ENCODE results near the gene TJP3. TPM values are rescaled to one million over a fixed set of nuclear protein-coding genes. Genes with fewer than 3 reads are reported as not detected.

The TJP3 gene
- total and polyA plus RNA-seq, 2 experiments from 2014 or later, result 18.2 to 23.9 TPM

GRCh38 chr19:3691372-3691716 is 16.8 kb upstream of the TJP3 start:
- peaks cover 14% of the 10 kb centered on the region; the same call in 1 of the 2 replicates for H3K4me1 ChIP-seq (ENCODE audit: insufficient read depth)
- peaks cover 5% of the 10 kb centered on the region; the same call in 2 of the 3 replicates for H3K36me3 Mint-ChIP-seq (ENCODE audit: low read depth)
- no peak overlapping the region for H3K27ac Mint-ChIP-seq
- H3K4me1 Mint-ChIP-seq, result peaks cover 13% of the 10 kb centered on the region
- no peaks in the 10 kb centered on the region for H3K27me3 ChIP-seq (ENCODE audit: insufficient read depth)
- no peaks in the 10 kb centered on the region for H3K9me3 Mint-ChIP-seq
- peaks cover 16% of the 10 kb centered on the region for H3K27me3 Mint-ChIP-seq (ENCODE audit: insufficient read depth, low read depth, poor library complexity)
- no peaks in the 10 kb centered on the region for H3K36me3 ChIP-seq (ENCODE audit: insufficient read depth)
- ATAC-seq (no peak), DNase-seq (ENCODE audit: low spot score) (no peak)
- H3K9me2 ChIP-seq (ENCODE audit: insufficient read depth), result no peaks in the 10 kb centered on the region
- H3K27ac ChIP-seq (ENCODE audit: low read depth), result no peak overlapping the region
- H3K79me2 ChIP-seq (replicated peaks; ENCODE audit: insufficient read depth), result peaks cover 69% of the 10 kb centered on the region
- no peak for TF ChIP-seq ZNF462 (CRISPR knock-in tag; IDR thresholded peaks at IDR 0.05)
- no peak for TF ChIP-seq STAT1 (IDR thresholded peaks at IDR 0.05; ENCODE audit: unreplicated experiment)
- TF ChIP-seq CREB1 (CRISPR knock-in tag; IDR thresholded peaks at IDR 0.05; ENCODE audit: low read depth), result no peak
- no peak for TF ChIP-seq ZNF114 (CRISPR knock-in tag; IDR thresholded peaks at IDR 0.05)
- no peak for TF ChIP-seq ETS1 (IDR thresholded peaks at IDR 0.05)
- no peak overlapping the region for H3K4me2 ChIP-seq
- H3K4me3 ChIP-seq, result no peak overlapping the region
- H3K4me3 Mint-ChIP-seq, result no peak overlapping the region
- H2AFZ ChIP-seq, result no peak overlapping the region
- peaks cover 14% of the 10 kb centered on the region; the same call in 1 of the 2 replicates for H3F3A ChIP-seq (replicated peaks; ENCODE audit: low read depth)
- H4K20me1 ChIP-seq (replicated peaks; ENCODE audit: insufficient read depth), result peaks cover 12% of the 10 kb centered on the region

GRCh38 chr19:3691726-3692125 is 16.5 kb upstream of the TJP3 start:
- Histone ChIP-seq H3K27ac (ENCODE audit: low read depth) (no peak overlapping the region), H3K4me3 (no peak overlapping the region), H3K9me2 (ENCODE audit: insufficient read depth) (no peaks in the 10 kb centered on the region), H3F3A (replicated peaks; ENCODE audit: low read depth) (peaks cover 13% of the 10 kb centered on the region; the same call in 1 of the 2 replicates), H3K27me3 (ENCODE audit: insufficient read depth) (no peaks in the 10 kb centered on the region), H3K4me1 (ENCODE audit: insufficient read depth) (peaks cover 14% of the 10 kb centered on the region; the same call in 1 of the 2 replicates), H4K20me1 (replicated peaks; ENCODE audit: insufficient read depth) (peaks cover 11% of the 10 kb centered on the region), H3K79me2 (replicated peaks; ENCODE audit: insufficient read depth) (peaks cover 67% of the 10 kb centered on the region), H3K36me3 (ENCODE audit: insufficient read depth) (no peaks in the 10 kb centered on the region), H2AFZ (no peak overlapping the region), H3K4me2 (no peak overlapping the region)
- DNase-seq (ENCODE audit: low spot score) (no peak), ATAC-seq (no peak)
- Mint-ChIP-seq H3K27ac (no peak overlapping the region), H3K4me3 (no peak overlapping the region), H3K4me1 (peaks cover 13% of the 10 kb centered on the region), H3K36me3 (ENCODE audit: low read depth) (peaks cover 5% of the 10 kb centered on the region; the same call in 2 of the 3 replicates), H3K9me3 (no peaks in the 10 kb centered on the region), H3K27me3 (ENCODE audit: insufficient read depth, low read depth, poor library complexity) (peaks cover 14% of the 10 kb centered on the region)
- TF ChIP-seq CTCF (conservative IDR thresholded peaks at IDR 0.05; ENCODE audit: low read depth in 2 of 2), result no peak
- no peak for TF ChIP-seq POLR2AphosphoS5 (IDR thresholded peaks at IDR 0.05; ENCODE audit: low read depth)
- TF ChIP-seq ETS1 (IDR thresholded peaks at IDR 0.05), result no peak
- no peak for TF ChIP-seq CREB1 (CRISPR knock-in tag; IDR thresholded peaks at IDR 0.05; ENCODE audit: low read depth)
- no peak for TF ChIP-seq STAT1 (IDR thresholded peaks at IDR 0.05; ENCODE audit: unreplicated experiment)
- TF ChIP-seq JUNB (IDR thresholded peaks at IDR 0.05; ENCODE audit: unreplicated experiment), result no peak
- TF ChIP-seq ZNF114 (CRISPR knock-in tag; IDR thresholded peaks at IDR 0.05), result no peak
- TF ChIP-seq EZH2phosphoT487 (IDR thresholded peaks at IDR 0.05; ENCODE audit: unreplicated experiment), result no peak
- no peak for TF ChIP-seq ZNF331 (CRISPR knock-in tag; IDR thresholded peaks at IDR 0.05; ENCODE audit: low read depth)
- TF ChIP-seq NANOG (IDR thresholded peaks at IDR 0.05; ENCODE audit: borderline replicate concordance), result no peak

Data from GM23338 (cell line).